Daoy (cell line): ENCODE measurements around the gene C20orf96. TPM values are rescaled to one million over a fixed set of nuclear protein-coding genes. Genes with fewer than 3 reads are reported as not detected.
A peak's percentile ranks its signal among the peaks of the same experiment; 100 is the strongest.
"Not testable (repeated sequence)": the region's sequence is repeated elsewhere in the genome, so short reads cannot be mapped to it uniquely, and the experiment has no call there.

Experiments used
- DNase-seq: peaks from one replicate; pipeline ENCODE4 v3.0.0-alpha.2; 2015; ENCODE audit warnings: low read depth
- total RNA-seq: library from RNA; depleted of rRNA; stranded (reverse); fragments of >200 nt; shearing (Covaris generic); gene quantifications from 2 replicates; pipeline ENCODE4 v1.2.3, GENCODE V29; 2014; rRNA removed

The C20orf96 gene
- total RNA-seq, 1 experiment from 2014 or later = 0.57 TPM

DNA sequence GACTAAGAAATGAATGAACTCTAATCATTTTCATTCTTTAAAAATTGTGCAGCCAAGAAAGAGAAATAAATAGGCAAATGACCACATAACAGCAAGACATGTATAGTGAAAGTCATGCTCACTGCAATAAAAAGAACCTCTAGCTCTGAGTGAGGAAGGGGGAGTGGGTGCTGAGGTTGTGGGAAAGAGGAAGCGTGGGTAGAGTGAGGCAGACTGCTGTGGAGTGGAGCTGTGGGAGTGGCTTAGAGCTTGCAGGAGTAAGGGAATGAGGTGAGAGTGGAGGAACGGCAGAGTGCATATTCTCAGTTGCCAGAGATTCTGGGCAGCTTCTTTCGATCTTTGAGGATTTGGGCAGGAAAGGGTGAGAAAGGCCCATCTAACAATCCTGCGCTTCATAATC is 53.1 kb downstream of the C20orf96 start:
- DNase-seq = peak; percentile 7

DNA sequence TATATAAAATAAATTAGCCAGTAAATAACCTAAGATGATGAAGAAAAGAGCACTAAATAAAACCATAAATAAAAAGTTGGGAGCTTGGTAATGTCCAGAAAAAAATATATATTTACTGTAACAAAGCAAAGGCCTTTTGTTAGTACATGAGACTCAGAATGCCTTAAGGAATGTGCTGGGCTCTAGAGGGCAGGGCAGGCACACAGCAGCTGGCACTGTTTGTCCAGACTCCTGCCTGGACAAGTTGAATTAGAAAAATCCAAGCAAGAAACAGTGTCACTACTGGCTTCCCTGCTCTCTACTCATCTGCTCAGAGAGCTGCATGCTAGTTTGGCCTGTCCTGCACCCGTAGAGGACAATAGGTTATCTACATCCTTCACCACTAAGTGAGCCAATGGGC is 54.7 kb downstream of the C20orf96 start:
- no peak for DNase-seq

DNA sequence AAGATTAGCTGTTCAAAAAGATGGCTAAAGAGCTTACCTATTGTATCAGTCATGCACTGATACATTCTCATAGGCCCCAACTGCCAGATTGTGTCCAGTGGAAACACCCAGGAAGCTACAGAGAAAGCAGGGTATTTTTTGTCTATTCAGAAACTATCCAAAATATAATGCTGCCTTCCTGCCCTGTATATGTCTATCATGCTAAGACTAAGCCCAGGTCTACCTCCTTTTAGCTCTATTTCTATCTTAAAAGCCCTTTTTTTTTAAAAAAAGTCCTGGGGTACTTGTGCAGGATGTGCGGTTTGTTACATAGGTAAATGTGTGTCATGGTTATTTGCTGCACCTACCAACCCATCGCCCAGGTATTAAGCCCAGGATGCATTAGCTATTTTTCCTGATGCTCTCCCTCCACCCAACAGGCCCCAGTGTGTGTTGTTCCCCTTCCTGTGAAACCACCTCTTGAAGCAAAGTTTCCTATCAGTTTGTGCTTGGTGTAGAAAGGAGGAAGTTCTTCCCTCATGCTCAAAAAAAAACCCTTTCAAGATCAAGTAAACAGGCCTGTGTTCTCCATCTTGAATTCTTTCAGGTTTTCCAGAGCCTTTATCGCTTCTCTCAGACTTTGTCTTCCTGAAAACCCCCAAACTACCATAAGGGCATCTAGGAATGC is 63.0 kb downstream of the C20orf96 start:
- DNase-seq = no peak

DNA sequence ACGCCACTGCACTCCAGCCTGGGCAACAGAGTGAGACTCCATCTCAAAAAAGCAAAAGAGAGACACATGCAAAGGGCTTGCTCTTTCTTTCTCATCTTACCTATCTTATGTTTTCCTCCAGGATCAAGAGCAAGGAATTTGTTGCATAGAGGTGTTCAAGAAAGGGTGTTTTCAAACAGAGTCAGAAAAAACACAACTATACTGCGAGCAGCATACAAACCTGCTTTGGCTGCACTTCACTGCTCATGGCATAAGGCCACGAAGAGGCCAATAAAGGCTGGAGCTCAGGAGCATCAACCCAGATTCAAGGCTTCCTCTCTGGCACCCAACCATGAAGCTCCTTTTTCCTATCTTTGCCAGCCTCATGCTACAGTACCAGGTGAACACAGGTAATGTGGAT is 63.6 kb downstream of the C20orf96 start, which contains the start of gene DEFB129:
DEFB129 (plus strand) TSS at position 301 of the 400 bp plus-strand sequence; CDS start at position 332, 31 bp downstream.
- DNase-seq = no peak

DNA sequence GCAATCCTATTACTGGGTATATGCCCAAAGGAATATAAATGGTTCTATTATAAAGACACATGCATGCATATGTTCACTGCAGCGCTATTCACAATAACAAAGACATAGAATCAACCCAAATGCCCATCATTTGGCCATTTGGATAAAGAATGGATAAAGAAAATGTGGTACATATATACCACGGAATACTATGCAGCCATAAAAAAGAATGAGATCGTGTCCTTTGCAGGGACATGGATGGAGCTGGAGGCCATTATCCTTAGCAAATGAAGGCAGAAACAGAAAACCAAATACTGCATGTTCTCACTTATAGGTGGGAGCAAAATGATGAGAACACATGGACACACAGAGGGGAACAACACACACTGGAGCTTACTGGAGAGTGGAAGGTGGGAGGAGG is 64.7 kb downstream of the C20orf96 start:
- DNase-seq = not testable (repeated sequence)

DNA sequence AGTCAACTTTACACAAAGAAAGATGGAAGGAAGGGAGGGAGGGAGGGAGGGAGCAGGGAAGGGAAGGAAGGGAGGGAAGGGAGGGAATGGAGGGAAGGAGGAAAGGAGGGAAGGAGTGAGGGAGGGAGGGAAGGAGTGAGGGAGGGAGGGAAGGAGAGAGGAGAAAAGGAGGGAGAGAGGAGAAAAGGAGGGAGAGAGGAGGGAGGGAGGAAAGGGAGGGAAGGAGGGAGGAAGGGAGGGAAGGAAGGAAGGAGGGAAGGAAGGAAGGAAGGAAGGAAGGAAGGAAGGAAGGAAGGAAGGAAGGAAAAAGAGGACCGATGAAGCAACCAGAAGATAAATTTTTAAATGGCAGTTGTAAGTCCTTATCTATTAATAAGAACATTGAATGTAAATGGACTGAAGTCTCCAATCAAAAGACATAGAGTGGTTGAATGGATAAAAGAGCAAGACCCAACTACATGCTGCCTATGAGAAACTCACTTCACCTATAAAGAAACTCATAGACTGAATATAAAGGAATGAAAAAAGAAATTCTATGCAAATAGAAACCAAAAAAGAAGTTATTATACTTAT is 69.2 kb downstream of the C20orf96 start:
- DNase-seq = no peak

Other genes with a start within 250 kb of the C20orf96 start
- gene DEFB125, start 203.1 kb downstream of the C20orf96 start, total RNA-seq = not detected in 2 replicates
- not detected in 2 replicates for gene DEFB126, start 148.2 kb downstream of the C20orf96 start, total RNA-seq
- not detected in 2 replicates for gene DEFB127, start 133.3 kb downstream of the C20orf96 start, total RNA-seq
- not detected in 2 replicates for gene DEFB128, start 101.0 kb downstream of the C20orf96 start, total RNA-seq
- gene DEFB129, start 63.5 kb downstream of the C20orf96 start, total RNA-seq = not detected in 2 replicates
- gene DEFB132, start 33.0 kb downstream of the C20orf96 start, total RNA-seq = not detected in 2 replicates
- gene ZCCHC3, start 6.8 kb upstream of the C20orf96 start, total RNA-seq = 14.3 and 15.8 TPM in 2 replicates
- 1.1 and 1.5 TPM in 2 replicates for gene SOX12, start 34.8 kb upstream of the C20orf96 start, total RNA-seq
- gene NRSN2, start 56.4 kb upstream of the C20orf96 start, total RNA-seq = 19.2 and 19.3 TPM in 2 replicates
- 11.2 and 16.3 TPM in 2 replicates for gene TRIB3, start 90.0 kb upstream of the C20orf96 start, total RNA-seq
- 42.5 and 42.9 TPM in 2 replicates for gene RBCK1, start 117.5 kb upstream of the C20orf96 start, total RNA-seq
- 11.2 and 13.3 TPM in 2 replicates for gene TBC1D20, start 171.8 kb upstream of the C20orf96 start, total RNA-seq